Mesodermal cell (in vitro differentiated cells): Measurements from ENCODE around the gene PI4K2A.
"Not testable (repeated sequence)": the region's sequence is repeated elsewhere in the genome, so short reads cannot be mapped to it uniquely, and the experiment has no call there.

ENCODE experiments used
- H3K27ac ChIP-seq: 2 replicates; pipeline ENCODE4 v1.7.0; 2013; ENCODE audit warnings: mild to moderate bottlenecking, low read depth, low read length, moderate library complexity; ENCODE audit not compliant: severe bottlenecking
- H3K36me3 ChIP-seq: 2 replicates; pipeline ENCODE4 v1.7.1; 2013; ENCODE audit warnings: mild to moderate bottlenecking, low read length, moderate library complexity; ENCODE audit not compliant: control insufficient read depth, insufficient read depth
- H3K4me1 ChIP-seq: one replicate; pipeline ENCODE4 v1.7.1; 2013; ENCODE audit warnings: mild to moderate bottlenecking, low read length; ENCODE audit not compliant: insufficient read depth, control insufficient read depth, poor library complexity, severe bottlenecking
- H3K4me3 ChIP-seq: 2 replicates; pipeline ENCODE4 v1.7.0; 2013; ENCODE audit warnings: low read length, control low read depth, mild to moderate bottlenecking; ENCODE audit not compliant: insufficient read depth, poor library complexity, severe bottlenecking; ENCODE audit errors: extremely low read depth
- H3K9me3 ChIP-seq: 2 replicates; pipeline ENCODE4 v1.7.1; 2013; ENCODE audit warnings: mild to moderate bottlenecking, low read length, moderate library complexity; ENCODE audit not compliant: control insufficient read depth
- WGBS, 2 experiments: methylation state at CpG; one replicate each; pipeline ENCODE4 v1.1.5; 2013; ENCODE audit warnings: missing lambda C conversion rate in 2 of 2; ENCODE audit not compliant: insufficient coverage in 2 of 2; 5-methylcytosine and 5-hydroxymethylcytosine counted together

Gene PI4K2A

GRCh38 chr10:97673736-97674525 is 33.5 kb downstream of the PI4K2A start:
- H3K4me3 ChIP-seq, result no peak overlapping the region
- H3K9me3 ChIP-seq, result no peaks in the 10 kb centered on the region
- H3K4me1 ChIP-seq, result no peaks in the 10 kb centered on the region
- no peak overlapping the region for H3K27ac ChIP-seq
- WGBS, 2 experiments, result 92 to 100% methylated on average over 4 to 6 of the region's 8 CpGs
- H3K36me3 ChIP-seq, result peaks cover 73% of the 10 kb centered on the region

DNA sequence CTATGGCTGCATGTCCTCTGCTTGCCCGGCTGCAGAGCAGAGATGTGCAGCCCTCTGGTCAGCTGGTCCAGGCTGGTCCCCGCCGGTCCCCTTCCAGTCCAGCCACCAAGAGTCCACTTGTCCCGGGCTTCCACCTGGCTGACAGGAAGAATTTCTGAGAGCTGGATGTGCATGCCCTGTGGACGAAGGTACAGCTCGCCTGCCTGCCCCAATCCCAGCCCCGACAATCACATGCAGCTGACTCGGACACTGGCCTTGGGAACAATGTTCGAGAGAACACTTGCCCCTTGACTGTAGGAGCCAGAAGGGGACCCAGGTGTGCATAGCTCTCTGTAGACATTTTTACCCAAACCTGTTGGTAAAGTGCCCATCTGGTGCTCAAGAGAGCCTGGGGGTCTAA is 34.8 kb downstream of the PI4K2A start:
- 86 to 98% methylated on average over 5 to 8 of the region's 9 CpGs for WGBS, 2 experiments
- Histone ChIP-seq H3K9me3 (no peaks in the 10 kb centered on the region), H3K4me1 (no peaks in the 10 kb centered on the region), H3K27ac (no peak overlapping the region), H3K36me3 (peaks cover 62% of the 10 kb centered on the region), H3K4me3 (no peak overlapping the region)

GRCh38 chr10:97676770-97677581 is 36.5 kb downstream of the PI4K2A start:
- Histone ChIP-seq H3K27ac (no peak overlapping the region), H3K36me3 (peaks cover 45% of the 10 kb centered on the region), H3K9me3 (no peaks in the 10 kb centered on the region), H3K4me1 (no peaks in the 10 kb centered on the region), H3K4me3 (no peak overlapping the region)
- 89 to 95% methylated on average over 1 of the region's 2 CpGs for WGBS, 2 experiments

DNA sequence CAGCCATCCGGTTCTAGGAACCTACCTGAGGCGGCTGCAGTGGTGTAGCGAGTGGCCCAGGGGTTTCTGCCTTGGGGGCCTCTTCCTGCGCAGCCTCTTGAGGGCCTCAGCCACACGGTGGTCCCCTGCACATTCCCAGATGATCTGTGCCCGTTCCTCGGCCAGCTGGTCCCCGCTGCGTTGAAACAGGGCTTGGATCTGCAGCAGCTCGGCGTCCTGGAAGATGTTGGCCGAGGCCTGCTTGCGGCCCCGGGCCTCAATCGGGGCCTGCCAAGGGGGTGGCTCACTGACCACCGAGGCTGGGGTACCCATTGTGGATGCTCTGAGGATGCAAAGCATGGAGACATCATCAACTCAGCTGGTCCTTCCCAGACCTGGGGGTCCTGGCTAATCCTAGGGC is 39.1 kb downstream of the PI4K2A start:
- Histone ChIP-seq H3K36me3 (peaks cover 25% of the 10 kb centered on the region), H3K27ac (no peak overlapping the region), H3K9me3 (no peaks in the 10 kb centered on the region), H3K4me3 (no peak overlapping the region), H3K4me1 (peaks cover 9% of the 10 kb centered on the region)
- 92 to 93% methylated on average over 16 of the region's 16 CpGs for WGBS, 2 experiments

GRCh38 chr10:97682042-97682441 is 41.6 kb downstream of the PI4K2A start:
- peaks cover 3% of the 10 kb centered on the region for H3K36me3 ChIP-seq
- no peak overlapping the region for H3K4me3 ChIP-seq
- H3K4me1 ChIP-seq, result peaks cover 9% of the 10 kb centered on the region
- WGBS, 2 experiments, result 87 to 93% methylated on average over 4 of the region's 4 CpGs
- no peak overlapping the region for H3K27ac ChIP-seq
- H3K9me3 ChIP-seq, result no peaks in the 10 kb centered on the region

DNA sequence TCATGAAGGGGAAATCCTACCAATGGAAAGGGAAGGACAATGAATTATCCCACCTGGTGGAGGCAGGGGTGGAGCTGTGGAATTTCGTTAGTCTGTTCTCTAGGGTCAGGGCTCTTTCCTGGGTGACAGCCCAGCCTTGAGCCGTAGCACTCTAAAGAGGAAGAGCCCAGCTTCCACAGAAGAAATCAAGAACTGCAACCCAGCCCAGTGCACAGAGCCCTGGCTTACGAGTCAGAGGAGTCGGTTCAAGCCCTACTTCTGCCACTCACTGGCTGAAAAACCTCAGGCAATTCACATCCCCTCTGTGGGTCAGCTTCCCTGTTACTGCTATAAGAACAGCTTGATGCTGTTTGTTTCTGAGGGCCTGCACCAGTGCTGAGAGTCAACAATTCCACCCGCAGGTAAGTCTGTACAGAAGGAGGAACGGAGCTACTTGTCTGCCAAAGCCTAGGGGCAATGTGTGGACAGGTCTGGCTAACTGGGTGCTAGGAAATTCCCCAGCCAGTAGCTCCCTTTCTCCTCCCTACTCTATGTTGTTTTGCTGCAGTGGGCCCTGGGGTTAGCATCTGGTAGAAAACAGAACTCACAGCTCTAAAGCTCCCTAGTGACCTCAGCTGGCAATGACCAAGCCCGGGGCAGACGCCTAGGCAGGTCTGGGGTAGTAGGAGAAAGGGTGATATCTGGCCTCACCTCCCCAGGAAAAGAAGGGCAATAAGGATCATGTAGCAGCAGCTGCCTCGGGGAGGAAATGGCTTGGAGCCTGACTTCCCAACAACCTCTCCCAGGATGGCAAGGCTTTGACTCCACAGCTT is 43.3 kb downstream of the PI4K2A start:
- Histone ChIP-seq H3K4me3 (no peak overlapping the region), H3K36me3 (no peaks in the 10 kb centered on the region), H3K9me3 (no peaks in the 10 kb centered on the region), H3K27ac (peak overlapping the region; percentile 46), H3K4me1 (peaks cover 15% of the 10 kb centered on the region)
- 76 to 81% methylated on average over 7 of the region's 9 CpGs for WGBS, 2 experiments

DNA sequence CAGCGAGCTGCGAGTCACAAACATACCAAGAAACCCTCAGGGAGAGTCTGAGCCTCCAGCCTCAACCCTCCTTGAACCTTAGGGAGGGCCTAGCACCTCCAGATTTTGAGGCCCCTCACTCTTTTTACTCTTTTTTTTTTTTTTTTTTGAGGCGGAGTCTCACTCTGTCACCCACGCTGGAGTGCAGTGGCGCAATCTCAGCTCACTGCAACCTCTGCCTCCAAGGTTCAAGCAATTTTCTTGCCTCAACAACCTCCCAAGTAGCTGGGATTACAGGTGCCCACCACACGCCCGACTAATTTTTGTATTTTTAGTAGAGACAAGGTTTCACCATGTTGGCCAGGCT is 43.9 kb downstream of the PI4K2A start:
- not testable (repeated sequence) for H3K9me3 ChIP-seq, H3K36me3 ChIP-seq, H3K4me3 ChIP-seq, H3K27ac ChIP-seq
- 100% methylated on average over 3 of the region's 7 CpGs; no CpG with 5 or more reads in 1 of the 2 experiments for WGBS, 2 experiments
- H3K4me1 ChIP-seq, result peaks cover 15% of the 10 kb centered on the region

DNA sequence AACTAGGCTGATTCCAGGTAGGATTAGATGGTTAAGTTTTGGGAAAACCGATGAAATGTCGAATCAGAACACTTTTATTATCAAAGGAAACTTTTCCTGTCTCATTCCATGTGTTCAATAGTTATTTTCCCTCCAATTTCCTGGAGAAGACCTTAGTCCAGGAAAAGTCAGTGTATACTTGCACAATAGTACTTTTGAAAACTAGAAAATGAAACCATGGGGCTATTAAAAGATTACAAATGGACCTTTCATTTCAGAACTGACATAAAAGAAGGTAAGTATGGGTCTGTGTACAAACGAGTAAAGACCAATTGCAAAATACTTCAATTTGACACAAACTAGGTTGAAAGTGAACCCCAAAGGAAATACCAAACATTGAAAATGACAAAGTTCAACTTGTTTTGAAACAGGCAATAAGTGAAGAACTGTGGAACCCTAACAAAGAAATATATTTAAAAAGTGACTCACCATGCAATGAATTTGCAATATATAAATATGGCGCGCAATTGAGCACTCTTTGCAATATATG is 44.5 kb downstream of the PI4K2A start:
- H3K4me3 ChIP-seq, result no peak overlapping the region
- 97% methylated on average over 5 of the region's 5 CpGs; no CpG with 5 or more reads in 1 of the 2 experiments for WGBS, 2 experiments
- H3K4me1 ChIP-seq, result peaks cover 15% of the 10 kb centered on the region
- no peak overlapping the region for H3K27ac ChIP-seq
- no peaks in the 10 kb centered on the region for H3K9me3 ChIP-seq
- H3K36me3 ChIP-seq, result no peaks in the 10 kb centered on the region

- H3K36me3 ChIP-seq, result no peaks in the 10 kb centered on the region
- WGBS, 2 experiments, result 83 to 89% methylated on average over 1 to 2 of the region's 2 CpGs
- no peak overlapping the region for H3K27ac ChIP-seq
- no peak overlapping the region for H3K4me3 ChIP-seq
- H3K4me1 ChIP-seq, result peaks cover 15% of the 10 kb centered on the region
- no peaks in the 10 kb centered on the region for H3K9me3 ChIP-seq
Measured at GRCh38 chr10:97685395-97685958, 45.0 kb downstream of the PI4K2A start.

GRCh38 chr10:97686301-97686961 is 46.0 kb downstream of the PI4K2A start:
- WGBS, 2 experiments, result 18 to 35% methylated on average over 6 to 12 of the region's 14 CpGs
- H3K4me3 ChIP-seq, result peak overlapping the region; percentile 59
- no peaks in the 10 kb centered on the region for H3K36me3 ChIP-seq
- no peaks in the 10 kb centered on the region for H3K9me3 ChIP-seq
- H3K4me1 ChIP-seq, result peaks cover 15% of the 10 kb centered on the region
- H3K27ac ChIP-seq, result peak overlapping the region; percentile 5
